Nephron (organoid): ENCODE measurements around the gene THAP4.

Source experiments
- H3K27ac Mint-ChIP-seq, 3 experiments: 2 replicates each; pipeline ENCODE4 v1.8.0; 2020; ENCODE audit warnings: mixed read lengths in 3 of 3, mild to moderate bottlenecking in 2 of 3, moderate library complexity in 1 of 3
- H3K27me3 Mint-ChIP-seq: 2 replicates; pipeline ENCODE4 v1.8.0; 2021; ENCODE audit warnings: low read depth, mild to moderate bottlenecking, moderate library complexity, mixed read lengths
- H3K36me3 Mint-ChIP-seq: 2 replicates; pipeline ENCODE4 v1.8.0; 2020; ENCODE audit warnings: low read depth, mixed read lengths
- H3K4me1 Mint-ChIP-seq: 2 replicates; pipeline ENCODE4 v1.8.0; 2020; ENCODE audit warnings: mixed read lengths
- H3K4me3 Mint-ChIP-seq, 3 experiments: 2 replicates each; pipeline ENCODE4 v1.8.0; 2020; ENCODE audit warnings: mild to moderate bottlenecking in 3 of 3, mixed read lengths in 3 of 3, moderate library complexity in 2 of 3
- H3K9me3 Mint-ChIP-seq: 2 replicates; pipeline ENCODE4 v1.8.0; 2020; ENCODE audit warnings: mixed read lengths
- CTCF ChIP-seq, 3 experiments: fragments of 200-600 bp; sonication (generic); IDR thresholded peaks; one replicate each; pipeline ENCODE4 v1.5.0; 2021; ENCODE audit warnings: antibody characterized with exemption in 3 of 3; ENCODE audit not compliant: unreplicated experiment in 3 of 3

THAP4 gene

DNA sequence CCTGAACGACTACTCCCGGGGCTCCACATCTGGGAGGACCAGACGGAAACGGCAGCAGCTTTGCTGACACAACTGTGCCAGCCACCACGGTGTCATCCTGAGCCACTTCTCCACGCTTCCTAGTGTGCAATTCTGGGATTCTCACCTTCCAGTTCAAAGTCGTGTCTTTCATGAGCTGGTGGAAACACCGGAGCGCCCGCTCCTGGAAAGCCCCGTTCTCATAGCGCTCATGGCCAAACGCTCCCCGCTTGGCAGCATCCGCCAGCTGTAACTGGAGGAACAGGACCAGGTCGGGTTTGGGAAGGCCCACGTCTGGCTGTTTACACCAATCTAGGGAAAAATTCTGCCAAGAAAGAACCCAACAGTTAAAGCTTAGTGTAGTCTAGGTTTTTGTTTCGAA, 41.3 kb upstream of the THAP4 start:
- H3K4me3 Mint-ChIP-seq, result no peak overlapping the region
- H3K27ac Mint-ChIP-seq, result no peak overlapping the region
- TF ChIP-seq CTCF (IDR thresholded peaks at IDR 0.05; ENCODE audit: unreplicated experiment in 3 of 3), result no peak
- no peaks in the 10 kb centered on the region for H3K4me1 Mint-ChIP-seq
- peaks cover 49% of the 10 kb centered on the region for H3K36me3 Mint-ChIP-seq
- H3K27me3 Mint-ChIP-seq, result no peaks in the 10 kb centered on the region
- no peaks in the 10 kb centered on the region for H3K9me3 Mint-ChIP-seq

GRCh38 chr2:241677392-241677791, 40.4 kb upstream of the THAP4 start:
- peaks cover 42% of the 10 kb centered on the region for H3K36me3 Mint-ChIP-seq
- no peaks in the 10 kb centered on the region for H3K9me3 Mint-ChIP-seq
- no peaks in the 10 kb centered on the region for H3K27me3 Mint-ChIP-seq
- no peak overlapping the region for H3K27ac Mint-ChIP-seq
- H3K4me1 Mint-ChIP-seq, result no peaks in the 10 kb centered on the region
- TF ChIP-seq CTCF (IDR thresholded peaks at IDR 0.05; ENCODE audit: unreplicated experiment in 3 of 3), result no peak
- H3K4me3 Mint-ChIP-seq, result no peak overlapping the region

DNA sequence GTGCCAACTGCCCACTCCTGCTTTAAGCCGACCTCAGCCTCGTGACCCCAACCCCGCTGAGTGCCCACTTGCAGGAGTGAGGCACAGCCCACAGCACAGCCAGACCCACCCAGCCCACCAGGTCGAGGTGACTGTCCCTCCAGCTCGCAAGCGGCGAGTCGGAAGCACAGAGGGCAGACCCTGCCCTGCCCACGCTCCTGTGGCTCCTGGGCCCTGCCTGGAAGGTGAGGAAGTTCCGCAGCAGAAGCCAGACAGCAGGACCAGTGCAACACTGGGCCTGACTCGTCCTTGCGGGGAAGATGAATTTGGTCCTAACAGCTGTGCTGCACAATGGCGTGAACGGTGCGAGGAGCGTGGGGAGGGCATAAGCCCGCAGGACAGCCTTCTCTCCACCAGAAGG, 39.7 kb upstream of the THAP4 start:
- H3K4me3 Mint-ChIP-seq, result no peak overlapping the region
- H3K4me1 Mint-ChIP-seq, result no peaks in the 10 kb centered on the region
- no peaks in the 10 kb centered on the region for H3K9me3 Mint-ChIP-seq
- H3K36me3 Mint-ChIP-seq, result peaks cover 38% of the 10 kb centered on the region
- H3K27ac Mint-ChIP-seq, result no peak overlapping the region
- no peaks in the 10 kb centered on the region for H3K27me3 Mint-ChIP-seq
- no peak for TF ChIP-seq CTCF (IDR thresholded peaks at IDR 0.05; ENCODE audit: unreplicated experiment in 3 of 3)

- Mint-ChIP-seq H3K4me3 (no peak overlapping the region), H3K9me3 (no peaks in the 10 kb centered on the region)
- TF ChIP-seq CTCF (IDR thresholded peaks at IDR 0.05; ENCODE audit: unreplicated experiment in 3 of 3), result no peak
These were observed 38.9 kb upstream of the THAP4 start for GRCh38 chr2:241675885-241676284.

GRCh38 chr2:241673797-241674725, 37.1 kb upstream of the THAP4 start:
- Mint-ChIP-seq H3K4me1 (no peaks in the 10 kb centered on the region), H3K27ac (peak overlapping the region in 1 of 3 experiments; percentile 46), H3K4me3 (no peak overlapping the region), H3K27me3 (no peaks in the 10 kb centered on the region), H3K36me3 (peaks cover 35% of the 10 kb centered on the region), H3K9me3 (no peaks in the 10 kb centered on the region)
- TF ChIP-seq CTCF (IDR thresholded peaks at IDR 0.05; ENCODE audit: unreplicated experiment in 3 of 3), result no peak

More at GRCh38 chr2:241675885-241676284, 38.9 kb upstream of the THAP4 start:
- Mint-ChIP-seq H3K4me1 (no peaks in the 10 kb centered on the region), H3K27me3 (no peaks in the 10 kb centered on the region), H3K27ac (no peak overlapping the region), H3K36me3 (peaks cover 35% of the 10 kb centered on the region)
